GM20000 (cell line): ENCODE measurements around the gene CHRM4.
A peak's percentile ranks its signal among the peaks of the same experiment; 100 is the strongest.

Experiments
- DNase-seq: peaks from one replicate; pipeline ENCODE4 v3.0.0; 2012; ENCODE audit warnings: low spot score
- CTCF ChIP-seq: IDR thresholded peaks from 2 replicates; pipeline ENCODE4 v1.5.1; 2012; ENCODE audit warnings: mild to moderate bottlenecking, control low read depth; ENCODE audit errors: extremely low read depth, missing control alignments

CHRM4 gene

GRCh38 chr11:46386005-46386578 lies 5.5 kb downstream of the CHRM4 start:
- TF ChIP-seq CTCF, result no peak
- no peak for DNase-seq

GRCh38 chr11:46385169-46386004 lies 6.2 kb downstream of the CHRM4 start:
- DNase-seq, result no peak
- no peak for TF ChIP-seq CTCF

- DNase-seq, result no peak
- TF ChIP-seq CTCF, result no peak
These were observed 7.4 kb downstream of the CHRM4 start for GRCh38 chr11:46383974-46384701.

GRCh38 chr11:46383404-46383758 lies 8.2 kb downstream of the CHRM4 start:
- DNase-seq, result no peak
- no peak for TF ChIP-seq CTCF

GRCh38 chr11:46382646-46383403 lies 8.8 kb downstream of the CHRM4 start:
- TF ChIP-seq CTCF, result no peak
- no peak for DNase-seq

- no peak for TF ChIP-seq CTCF
- DNase-seq, result peak; percentile 69
These were observed 9.5 kb downstream of the CHRM4 start for GRCh38 chr11:46381819-46382645.
